ENCODE results near the gene SMCHD1.
A peak's percentile ranks its signal among the peaks of the same experiment; 100 is the strongest.

Gene SMCHD1

DNA sequence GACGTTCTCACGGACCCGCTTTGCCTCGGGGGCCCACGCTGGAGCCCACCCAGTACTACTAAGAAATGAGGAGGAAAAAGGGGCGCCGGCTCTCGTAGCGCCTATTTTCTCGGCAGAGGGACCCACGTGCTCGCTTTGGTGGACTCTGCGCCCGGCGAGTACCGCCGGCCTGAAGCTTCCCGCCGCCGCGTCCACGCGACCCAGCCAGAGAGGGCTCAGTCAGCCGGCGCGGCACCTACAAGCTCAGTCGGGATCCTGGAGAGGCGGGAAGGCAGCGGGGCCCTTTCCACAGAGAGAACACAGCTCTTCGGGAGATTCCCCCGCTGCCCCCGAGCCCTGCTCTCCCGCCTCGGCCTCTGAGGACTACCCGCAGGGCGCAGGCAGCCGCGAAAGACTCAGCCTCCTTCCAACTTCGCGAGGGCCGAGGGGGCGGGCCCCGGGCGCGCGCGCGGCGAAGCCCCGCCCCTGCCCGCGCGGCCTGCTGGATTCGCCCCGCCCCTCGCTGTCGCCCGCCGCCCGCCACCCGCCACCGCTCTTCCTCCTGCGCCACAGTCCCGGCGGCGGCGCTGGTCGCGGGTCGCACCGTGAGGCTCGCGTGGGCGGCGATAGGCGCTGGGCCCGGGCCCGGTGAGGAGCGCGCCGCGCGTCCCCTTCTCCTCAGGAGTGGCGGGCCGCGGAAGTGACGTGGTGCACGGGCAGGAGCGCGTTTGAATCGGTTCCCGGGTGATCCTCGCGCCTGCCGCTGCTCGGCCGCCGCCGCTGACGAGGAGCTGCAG is at the start of gene SMCHD1:
Gene SMCHD1, plus strand, starts transcription at position 549 of the 776 bp plus-strand sequence. CDS start 350 bp downstream, outside the sequence.
- DNase-seq = peak; percentile 95
- ATAC-seq = peak; percentile 85

DNA sequence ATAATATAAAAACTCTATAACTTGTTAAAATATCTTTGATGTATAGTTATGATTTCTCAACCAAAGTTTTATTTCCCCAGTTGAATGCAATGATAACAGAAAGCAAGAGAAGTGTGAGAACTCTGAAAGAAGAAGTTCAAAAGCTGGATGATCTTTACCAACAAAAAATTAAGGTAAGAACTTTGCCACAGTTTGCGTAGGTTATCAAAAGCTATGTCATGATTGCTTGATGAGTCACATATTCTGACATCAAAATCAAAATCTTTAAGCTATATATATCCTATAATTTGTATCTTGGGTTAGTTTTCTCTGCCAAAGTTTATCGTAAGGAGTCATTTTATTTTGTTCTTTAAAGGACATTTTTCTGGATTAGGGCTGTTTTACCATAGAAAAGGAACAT is 49.2 kb upstream of the SMCHD1 start:
- no peak for DNase-seq
- ATAC-seq = no peak

DNA sequence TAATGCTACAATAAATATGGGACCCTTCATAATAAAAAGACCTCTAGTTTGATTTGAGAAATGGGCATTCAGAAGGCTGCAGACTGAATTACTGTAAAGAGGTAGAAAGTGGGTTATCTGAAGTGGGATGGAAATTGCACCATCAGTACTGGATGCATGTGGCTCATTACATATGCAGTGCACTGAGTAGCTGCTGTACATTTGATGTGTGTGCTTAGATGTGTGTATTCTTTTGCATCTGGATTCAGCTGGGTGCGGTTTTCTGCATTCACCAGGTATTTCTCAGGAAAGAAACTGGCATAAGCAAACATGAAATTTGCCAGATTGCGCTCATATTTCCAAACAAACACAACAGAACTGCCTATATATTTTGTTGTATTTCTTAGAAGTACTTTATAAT is 45.9 kb upstream of the SMCHD1 start:
- ATAC-seq (no peak), DNase-seq (no peak)

DNA sequence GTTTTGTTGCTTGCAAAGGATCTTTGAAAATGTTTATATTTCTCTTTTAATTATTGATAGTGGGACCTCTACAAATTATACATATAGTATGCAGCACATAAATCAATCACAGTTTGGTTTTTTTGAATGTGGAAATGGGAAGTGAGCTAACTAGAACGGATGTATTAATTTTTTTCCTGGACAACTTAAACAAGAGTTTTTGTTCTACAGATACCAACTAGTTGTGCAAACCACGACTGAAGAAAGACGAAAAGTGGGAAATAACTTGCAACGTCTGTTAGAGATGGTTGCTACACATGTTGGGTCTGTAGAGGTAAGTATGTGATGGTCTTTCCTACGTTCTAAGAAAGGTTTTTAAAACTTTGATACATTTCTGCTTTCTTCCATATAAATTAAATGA is 45.0 kb upstream of the SMCHD1 start:
- ATAC-seq (no peak), DNase-seq (no peak)

DNA sequence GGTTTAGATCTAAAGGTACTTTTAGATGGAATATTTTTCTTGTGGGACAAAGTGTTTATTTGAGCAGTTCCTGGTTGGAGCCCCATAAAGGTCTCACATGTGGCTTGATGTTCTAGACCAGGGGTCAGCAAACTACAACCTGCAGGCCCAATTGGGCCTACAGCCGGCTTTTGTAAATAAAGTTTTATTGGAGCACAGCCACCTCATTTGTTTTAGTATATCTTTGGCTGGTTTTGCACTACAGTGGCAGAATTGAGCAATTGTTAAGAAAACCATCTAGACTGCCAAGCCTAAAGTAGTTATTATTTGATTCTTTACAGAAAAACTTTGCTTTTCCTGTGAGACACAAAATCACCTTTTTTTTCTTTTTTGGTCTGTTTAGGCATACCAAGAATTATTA is 42.5 kb upstream of the SMCHD1 start:
- DNase-seq (no peak), ATAC-seq (no peak)

DNA sequence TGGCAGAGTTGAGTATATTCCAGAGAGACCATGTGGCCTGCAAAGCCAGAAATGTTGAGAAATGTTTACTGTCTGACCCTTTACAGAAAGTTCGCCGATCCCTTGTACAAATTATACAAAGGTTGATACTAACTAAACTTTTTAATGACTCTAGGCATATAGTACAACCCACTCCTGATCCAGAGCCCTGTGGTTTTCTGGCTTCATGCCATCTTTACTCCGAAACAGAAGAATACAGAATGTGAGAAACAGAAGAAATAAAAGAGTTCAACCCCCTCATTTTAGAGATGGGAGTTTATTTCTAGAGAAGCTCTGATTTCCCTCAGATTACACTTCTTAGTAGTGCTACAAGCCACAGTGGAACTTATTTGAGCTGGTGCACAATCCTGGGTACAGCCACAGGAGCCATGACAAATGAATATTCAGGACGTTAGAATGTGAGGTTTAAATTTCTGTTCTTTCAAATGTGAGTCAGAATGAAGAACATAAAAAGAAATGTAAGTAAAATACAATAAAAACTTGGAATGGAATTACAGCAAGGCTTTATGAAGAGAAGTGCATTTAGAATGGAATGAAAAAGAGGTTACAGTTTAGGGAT is 38.0 kb upstream of the SMCHD1 start:
- DNase-seq (no peak), ATAC-seq (no peak)

DNA sequence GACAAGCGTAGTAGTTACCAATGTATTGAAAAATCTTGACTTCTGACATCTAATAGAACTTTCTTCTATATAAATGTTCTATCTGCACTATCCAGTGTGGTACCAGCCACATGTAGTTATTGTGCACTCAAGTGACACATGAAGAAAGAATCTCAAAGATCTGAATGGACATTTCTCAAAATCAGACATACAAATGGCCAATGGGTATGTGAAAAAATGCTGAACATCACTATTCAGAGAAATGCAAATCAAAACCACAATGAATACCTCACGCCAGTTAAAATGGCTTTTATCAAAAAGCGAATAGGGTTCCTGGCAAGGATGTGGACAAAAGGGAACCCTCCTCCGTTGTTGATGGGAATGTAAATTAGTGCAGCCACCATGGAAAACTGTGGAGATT is 37.5 kb upstream of the SMCHD1 start:
- DNase-seq = no peak
- no peak for ATAC-seq

DNA sequence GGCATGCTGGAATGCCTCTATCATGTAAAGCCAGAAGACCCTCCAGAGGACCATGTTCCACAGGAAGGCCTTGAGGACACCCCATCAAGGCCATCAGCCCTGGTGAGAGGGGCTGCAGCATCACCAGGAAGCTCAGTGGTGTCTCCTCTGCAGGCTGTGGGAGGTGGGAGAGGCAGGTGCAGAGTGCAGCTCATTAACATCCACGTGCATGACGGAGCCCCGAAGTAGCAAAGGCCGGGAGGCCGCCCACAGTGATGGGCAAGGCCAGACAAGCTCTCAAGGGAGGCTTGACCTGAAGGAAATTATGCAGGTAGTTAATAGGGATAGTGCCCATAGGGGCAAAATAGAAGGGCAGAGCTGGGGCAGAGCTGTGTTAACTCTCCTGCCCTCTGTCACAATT is 30.3 kb upstream of the SMCHD1 start:
- no peak for DNase-seq
- ATAC-seq = no peak

DNA sequence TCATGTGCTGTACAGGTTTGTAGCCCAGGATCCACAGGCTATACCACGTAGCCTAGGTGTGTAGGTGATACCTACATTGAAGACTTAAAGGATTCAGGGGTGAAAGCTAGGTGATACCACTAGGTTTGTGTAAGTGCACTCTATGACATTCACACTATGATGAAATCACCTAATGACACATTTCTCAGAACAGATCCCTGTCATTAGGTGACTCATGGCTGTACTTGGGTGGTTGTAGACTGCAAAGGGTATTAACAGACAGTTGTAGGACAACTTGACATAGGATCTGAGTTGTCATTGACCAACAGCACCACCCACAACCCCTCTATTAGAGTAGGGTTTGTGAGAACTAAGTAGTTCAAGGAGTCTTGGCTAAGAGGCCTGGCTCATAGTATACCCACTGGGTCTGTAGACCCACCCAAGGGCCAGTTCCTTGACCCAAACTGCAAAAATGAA is 27.7 kb upstream of the SMCHD1 start:
- DNase-seq (no peak), ATAC-seq (peak; percentile 99)

DNA sequence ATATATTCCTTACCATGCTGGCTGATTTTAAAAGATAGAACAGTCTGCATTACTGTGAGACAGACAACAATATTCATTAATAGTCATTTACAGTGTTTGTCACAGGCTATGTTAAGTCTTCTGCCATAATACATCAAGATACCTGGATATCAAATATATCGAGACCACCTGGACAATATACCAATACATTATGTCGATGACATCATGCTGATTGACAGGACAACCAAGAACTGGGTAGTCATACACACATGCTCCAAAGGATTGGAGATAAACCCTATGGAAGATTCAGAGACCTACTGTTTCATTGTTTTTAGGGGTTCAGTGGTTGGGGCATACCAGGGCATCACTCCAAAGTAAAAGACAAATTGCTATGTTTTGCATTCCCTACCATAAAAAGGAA is 26.5 kb upstream of the SMCHD1 start:
- DNase-seq (no peak), ATAC-seq (no peak)

DNA sequence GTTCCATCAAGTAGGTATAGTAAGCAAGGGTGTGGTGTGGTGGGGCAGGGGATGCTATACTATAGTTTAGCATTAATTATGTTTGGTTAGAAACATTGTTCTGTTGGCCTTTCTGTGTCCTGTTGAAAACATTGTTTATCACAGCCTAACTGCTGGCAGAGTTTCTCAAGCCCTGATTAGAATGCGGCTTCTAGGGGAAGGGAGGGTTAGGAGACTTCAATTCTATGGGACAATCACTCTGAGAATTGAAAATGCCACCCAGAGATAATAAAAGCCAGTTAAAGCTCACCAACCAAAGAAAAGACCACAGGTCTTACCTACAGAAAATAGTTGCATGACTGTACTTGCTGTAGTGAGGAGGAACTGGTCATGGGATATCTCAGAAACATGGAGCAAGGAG is 19.9 kb upstream of the SMCHD1 start:
- DNase-seq (no peak), ATAC-seq (no peak)

DNA sequence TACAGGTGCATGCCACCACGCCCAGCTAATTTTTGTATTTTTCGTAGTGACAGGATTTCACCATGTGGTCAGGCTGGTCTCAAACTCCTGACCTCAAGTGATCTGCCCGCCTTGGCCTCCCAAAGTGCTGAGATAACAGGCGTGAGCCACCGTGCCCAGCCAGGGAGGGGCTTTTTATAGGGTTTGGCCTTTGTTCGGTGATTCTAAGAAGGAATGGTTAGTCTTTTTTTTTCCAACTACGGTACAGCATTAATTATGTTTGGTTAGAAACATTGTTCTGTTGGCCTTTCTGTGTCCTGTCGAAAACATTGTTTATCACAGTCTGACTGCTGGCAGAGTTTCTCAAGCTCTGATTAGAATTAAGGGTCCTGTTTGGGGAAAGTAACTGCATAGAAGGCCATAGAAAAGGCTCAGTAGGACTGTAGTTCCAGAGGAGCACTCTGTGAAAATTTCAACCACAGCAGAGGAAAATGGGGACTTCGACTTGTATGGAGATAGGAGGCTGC is 19.3 kb upstream of the SMCHD1 start:
- DNase-seq (no peak), ATAC-seq (peak; percentile 4)

DNA sequence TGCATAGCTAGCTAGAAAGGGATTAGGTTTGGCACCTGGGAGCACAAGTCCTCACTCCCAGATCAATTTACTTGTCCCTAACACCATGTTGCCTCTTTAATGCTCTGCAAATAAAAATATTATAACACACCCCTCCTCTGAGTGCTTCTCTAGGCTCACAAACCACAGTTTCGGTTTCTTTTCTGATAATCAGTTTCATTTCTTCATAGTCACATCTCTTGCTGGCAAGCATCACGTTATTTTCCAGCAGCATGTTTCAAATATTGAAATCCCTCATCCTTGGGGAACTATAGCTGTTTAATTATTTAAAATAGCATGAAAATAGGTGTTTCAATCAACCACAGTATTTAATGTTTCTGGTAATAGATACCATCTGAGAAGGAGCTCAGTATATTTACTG is 13.9 kb upstream of the SMCHD1 start:
- ATAC-seq = peak; percentile 63
- DNase-seq = no peak

DNA sequence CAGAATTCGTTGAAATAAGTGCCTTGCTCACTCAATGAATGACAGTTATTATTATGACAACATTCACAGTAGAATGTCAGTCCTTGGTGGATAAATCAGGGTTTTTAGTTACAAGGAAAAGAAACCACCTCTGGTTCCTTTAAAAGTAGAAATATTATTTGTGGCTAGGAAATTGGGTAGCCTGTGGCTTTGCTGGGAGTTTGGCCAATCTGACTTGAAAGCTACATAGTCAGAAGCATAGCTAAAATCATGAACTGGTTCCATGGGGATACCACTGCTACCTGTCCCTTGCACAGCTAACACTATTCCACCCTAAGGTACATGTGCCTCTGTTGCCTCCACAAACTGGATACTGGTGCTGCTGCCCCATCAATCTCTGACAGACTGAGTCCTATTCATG is 12.8 kb upstream of the SMCHD1 start:
- ATAC-seq (no peak), DNase-seq (no peak)

DNA sequence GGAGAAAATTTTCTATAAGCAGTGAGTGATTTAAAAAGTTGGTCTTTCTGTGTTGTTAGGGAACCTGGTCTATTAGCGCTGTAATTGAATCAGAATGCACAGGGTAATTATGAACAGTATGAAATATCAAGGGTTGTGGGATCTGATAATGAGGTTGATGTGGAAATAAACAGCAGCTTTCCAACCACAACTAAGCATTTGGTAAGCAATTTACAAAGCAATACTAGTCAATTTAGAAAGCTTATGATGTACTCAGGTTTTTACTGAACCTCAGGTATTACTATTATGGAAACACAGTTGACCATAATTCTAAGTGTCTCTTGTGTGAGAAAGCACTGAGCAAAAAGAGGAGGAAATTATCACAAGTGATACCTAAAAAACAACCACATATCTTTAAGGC is 11.0 kb upstream of the SMCHD1 start:
- ATAC-seq = peak; percentile 62
- DNase-seq = no peak

DNA sequence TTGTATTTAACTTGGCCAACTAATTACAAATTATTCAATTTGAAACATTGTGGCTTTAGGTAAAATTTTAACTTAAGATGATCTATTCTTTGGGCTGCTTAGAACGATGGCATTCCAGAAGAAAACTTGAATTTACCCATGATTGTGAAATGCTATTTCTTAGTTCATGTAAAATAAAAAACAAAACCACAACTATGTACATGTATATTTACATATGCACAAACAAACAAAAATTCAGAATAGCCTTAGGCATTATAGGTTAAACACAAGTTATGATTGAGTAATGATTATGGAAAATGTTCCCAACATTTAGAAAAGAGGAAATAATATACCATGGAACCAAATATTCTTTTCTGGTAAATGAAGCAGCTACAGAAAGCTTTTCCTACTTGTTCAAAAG is 3.5 kb upstream of the SMCHD1 start:
- DNase-seq = no peak
- no peak for ATAC-seq

DNA sequence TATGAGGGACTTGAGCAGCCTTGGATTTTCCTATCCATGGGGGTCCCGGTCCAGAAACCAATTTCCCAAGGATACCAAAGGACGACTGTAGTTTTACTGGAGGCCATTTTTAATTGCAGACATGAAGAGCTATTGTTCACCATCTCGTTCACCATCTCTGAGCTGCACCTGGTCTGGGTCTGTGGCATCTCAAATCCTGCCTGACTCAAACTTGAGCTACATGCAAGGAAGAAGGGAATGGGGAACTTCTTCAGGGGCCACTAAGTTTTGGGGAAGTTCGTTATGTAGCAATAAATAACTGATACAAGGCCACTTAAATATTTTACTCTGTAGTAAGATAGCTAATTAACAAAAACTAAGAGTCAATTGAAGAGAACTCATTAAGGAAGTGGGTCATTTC is 2.1 kb upstream of the SMCHD1 start:
- ATAC-seq = no peak
- no peak for DNase-seq

DNA sequence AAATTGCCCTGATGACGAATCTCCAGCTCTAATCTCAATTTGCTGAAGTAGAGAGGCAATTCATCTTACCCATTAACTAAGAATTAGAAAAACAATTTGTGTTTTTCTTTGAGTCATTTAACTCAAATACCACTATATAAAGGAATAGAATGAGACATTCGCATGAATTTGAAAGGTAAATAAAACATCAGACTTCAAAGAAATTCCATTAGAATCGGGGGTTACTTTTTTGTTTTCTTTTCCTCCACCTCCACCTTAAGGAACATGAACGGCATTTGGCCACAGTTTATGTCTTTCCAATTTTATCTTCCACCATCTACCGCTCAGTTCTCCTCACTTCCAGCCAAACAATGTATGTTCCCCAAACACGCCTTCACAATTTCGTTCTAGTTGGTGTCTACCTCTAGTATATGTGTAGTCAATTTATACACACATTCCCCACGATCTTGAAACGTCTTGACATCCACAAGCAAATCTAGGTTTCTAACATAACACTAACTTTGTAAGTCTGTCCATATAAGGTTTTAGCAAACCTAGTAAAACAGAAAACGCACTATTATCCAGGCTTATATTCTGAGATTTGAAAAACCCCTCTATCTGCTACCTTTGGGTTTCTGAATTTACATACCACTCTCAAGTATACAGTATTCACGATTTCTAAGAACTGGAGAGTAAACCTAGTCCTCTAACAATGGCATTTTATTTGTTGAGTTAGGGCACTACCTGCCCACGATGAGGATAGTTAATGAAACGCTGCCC is 1.2 kb upstream of the SMCHD1 start:
- no peak for ATAC-seq
- DNase-seq = no peak

DNA sequence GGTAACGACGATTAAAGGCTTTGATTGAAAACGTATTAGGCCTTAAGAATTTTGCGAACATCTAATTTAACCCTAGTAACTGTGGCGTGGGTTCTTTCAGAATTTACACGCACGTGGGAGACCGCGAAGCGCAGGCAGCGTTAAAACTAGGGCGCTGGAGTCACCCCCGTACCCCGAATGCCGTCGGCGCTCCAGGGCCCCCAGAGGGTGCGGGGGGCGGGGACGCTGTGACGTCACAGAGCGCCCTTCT is 673 bp upstream of the SMCHD1 start:
- ATAC-seq (peak; percentile 28), DNase-seq (peak; percentile 82)

DNA sequence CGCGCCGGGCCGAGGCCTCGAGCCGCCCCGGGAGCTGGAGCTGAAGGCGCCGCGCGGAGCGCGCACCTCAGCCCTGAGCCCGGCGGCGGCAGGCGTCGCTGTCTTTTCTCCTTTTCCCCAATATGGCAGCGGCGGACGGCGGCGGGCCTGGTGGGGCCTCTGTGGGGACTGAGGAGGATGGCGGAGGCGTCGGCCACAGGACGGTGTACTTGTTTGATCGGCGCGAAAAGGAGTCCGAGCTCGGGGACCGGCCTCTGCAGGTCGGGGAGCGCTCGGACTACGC is 369 bp downstream of the SMCHD1 start:
- DNase-seq = no peak
- ATAC-seq = peak; percentile 30

DNA sequence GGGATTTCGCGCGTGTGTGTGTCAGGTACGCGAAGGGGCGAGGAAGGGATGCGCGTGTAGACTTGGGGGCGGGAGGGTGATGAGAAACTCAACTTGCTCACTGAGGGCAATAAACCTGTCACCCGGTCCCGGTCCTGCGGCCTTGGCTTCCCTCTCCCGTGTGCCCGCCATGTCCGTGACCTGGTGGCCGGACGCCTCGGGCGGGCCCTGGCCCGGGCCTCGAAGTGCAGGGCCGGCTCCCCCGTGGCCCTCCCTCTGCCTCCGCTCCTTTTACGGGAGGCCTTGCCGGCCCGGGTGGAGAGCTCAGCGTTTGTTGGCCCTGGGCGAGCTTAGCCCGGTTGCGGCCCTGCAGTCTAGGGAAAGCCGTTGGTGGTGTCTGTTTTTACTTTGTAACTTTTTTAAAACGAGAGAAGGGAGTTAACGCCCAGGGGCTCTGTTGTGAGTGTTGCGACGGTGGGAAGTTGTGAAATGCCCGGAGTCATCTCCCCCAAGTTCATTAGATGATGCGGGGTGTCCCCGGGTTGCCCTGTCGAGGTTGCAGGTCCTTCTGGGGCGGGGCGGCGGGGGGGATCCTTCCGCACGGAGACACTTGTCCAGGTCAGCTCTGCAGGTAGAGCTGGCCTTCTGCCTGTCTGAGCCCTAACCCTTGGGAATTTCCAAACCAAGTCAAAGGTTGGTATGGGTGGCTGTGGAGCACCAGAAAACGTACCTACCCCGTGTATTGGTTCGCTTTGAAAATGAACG is 883 bp downstream of the SMCHD1 start:
- peak; percentile 61 for DNase-seq
- ATAC-seq = peak; percentile 3

DNA sequence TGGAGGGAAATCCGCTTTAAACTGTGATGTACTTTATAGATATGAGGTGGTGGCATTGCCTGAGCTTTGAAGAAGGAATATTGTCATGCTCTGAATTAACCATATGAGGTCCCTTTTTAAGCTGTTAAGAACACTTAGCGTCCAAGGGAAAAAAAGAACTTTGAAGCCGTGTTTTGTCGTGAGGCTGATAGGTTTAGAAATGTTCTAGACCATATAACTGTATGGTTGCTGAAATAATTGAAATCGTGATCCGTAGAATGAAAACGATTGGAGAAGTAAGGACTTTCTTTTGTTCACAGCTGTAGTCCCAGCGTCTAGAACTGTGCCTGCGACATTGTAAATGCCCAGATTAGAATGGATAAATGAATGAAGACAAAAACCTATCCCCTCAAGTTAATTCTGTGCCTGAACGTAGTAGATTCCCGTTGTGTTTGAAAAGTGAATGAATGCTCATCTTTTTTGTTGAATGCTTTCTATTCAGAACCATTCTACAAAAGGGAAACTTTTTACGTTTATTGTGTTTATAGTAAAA is 1.5 kb downstream of the SMCHD1 start:
- DNase-seq = no peak
- ATAC-seq = no peak
